Transverse colon (tissue), 4 donors: ENCODE data around the gene CLDN12. TPM values are rescaled to one million over a fixed set of nuclear protein-coding genes. Genes with fewer than 3 reads are reported as not detected.

ENCODE experiments used
- DNase-seq: peaks from one replicate; pipeline ENCODE4 v3.0.0-alpha.2; 2019
- H3K27ac ChIP-seq, 4 donors: fragments of 200-600 bp; sonication (generic); 2 replicates each; pipeline ENCODE4 v1.5.1; 2016 to 2018; ENCODE audit warnings: inconsistent platforms in 4 of 4
- H3K27me3 ChIP-seq: fragments of 200-600 bp; sonication (generic); 2 replicates; pipeline ENCODE4 v1.5.1; 2017; ENCODE audit warnings: inconsistent platforms
- H3K36me3 ChIP-seq, 4 donors: fragments of 200-600 bp; sonication (generic); 2 replicates each; pipeline ENCODE4 v1.5.1; 2017 to 2019; ENCODE audit warnings: inconsistent platforms in 4 of 4
- H3K4me1 ChIP-seq, 4 donors: fragments of 200-600 bp; sonication (generic); 2 replicates each; pipeline ENCODE4 v1.5.1; 2017 to 2020; ENCODE audit warnings: inconsistent platforms in 4 of 4
- H3K4me3 ChIP-seq, 4 donors: fragments of 200-600 bp; sonication (generic); 1 replicate in 1 of 4; 2 replicates in 3 of 4; pipeline versions ENCODE4 v1.5.1 to v1.6.1; 2017 to 2019; ENCODE audit warnings: inconsistent platforms in 4 of 4
- H3K9me3 ChIP-seq, 2 donors: fragments of 200-600 bp; sonication (generic); 2 replicates each; pipeline ENCODE4 v1.5.1; 2017 to 2019; ENCODE audit warnings: inconsistent platforms in 2 of 2
- CTCF ChIP-seq, 5 experiments: fragments of 200-600 bp in 3 of 5; fragments of 450-650 bp in 2 of 5; sonication (generic) in 3 of 5; IDR thresholded peaks; 1 replicate in 2 of 5; 2 replicates in 3 of 5; pipeline ENCODE4 v1.5.1; 2016 to 2017; ENCODE audit warnings: antibody characterized with exemption in 5 of 5, inconsistent platforms in 3 of 5, mild to moderate bottlenecking in 2 of 5, moderate library complexity in 1 of 5
- EP300 ChIP-seq: sonication (generic); formaldehyde crosslinking; IDR thresholded peaks from one replicate; pipeline ENCODE4 v1.6.1; 2017; ENCODE audit warnings: antibody characterized with exemption, low read depth
- POLR2A ChIP-seq: fragments of 450-650 bp; IDR thresholded peaks from one replicate; pipeline ENCODE4 v1.6.1; 2016; ENCODE audit warnings: antibody characterized with exemption, mild to moderate bottlenecking, moderate library complexity
- POLR2AphosphoS5 ChIP-seq, 3 donors: sonication (generic); formaldehyde crosslinking; IDR thresholded peaks; one replicate each; pipeline ENCODE4 v1.6.1; 2016; ENCODE audit warnings: antibody characterized with exemption in 3 of 3
- WGBS, 2 donors: methylation state at CpG; one replicate each; pipeline ENCODE4 v1.1.5; 2018; ENCODE audit warnings: low coverage in 1 of 2; 5-methylcytosine and 5-hydroxymethylcytosine counted together
- in situ Hi-C, 4 donors: fragments of 200-750 bp; cut with MboI; loops; one replicate each; pipeline versions ENCODE4 v1.15.0 to v1.15.1; 2017; ENCODE audit warnings: low sequenced_read_pairs in 3 of 4, low pct_ligation_motif_present in 1 of 4, low pct_unique_long_range_greater_than_20kb in 1 of 4
- intact Hi-C: fragments of 100-400 bp; cut with DNase I; formaldehyde crosslinking; loops from one replicate; pipeline ENCODE4 v1.15.1; 2023; ENCODE audit warnings: low total_unique reads
- total RNA-seq, 4 donors: library from RNA; depleted of rRNA; stranded (reverse); fragments of >200 nt; gene quantifications; one replicate each; pipeline ENCODE4 v1.1.0, GENCODE V29; 2016

The CLDN12 gene
- total RNA-seq, 4 donors from 2014 or later, result 4.2 to 42.2 (median 33.6) TPM

- Histone ChIP-seq H3K27me3 (no peaks in the 10 kb centered on the region), H3K4me3 (no peak overlapping the region), H3K4me1 (no peaks in the 10 kb centered on the region), H3K36me3 (no peaks in the 10 kb centered on the region), H3K9me3 (no peaks in the 10 kb centered on the region), H3K27ac (no peak overlapping the region)
- in situ Hi-C loops, result loop anchor here in 1 of 4 donors (10.0 kb wide), 1 partner anchor 278 kb away; the partner anchor contains the start of gene STEAP1
- intact Hi-C loops, result no loop called here
- DNase-seq, result no peak
- 67 to 79% methylated on average over 1 to 10 of the region's 10 CpGs for WGBS, 2 donors
- no peak for TF ChIP-seq POLR2AphosphoS5 (IDR thresholded peaks at IDR 0.05)
- no peak for TF ChIP-seq EP300
- no peak for TF ChIP-seq CTCF (IDR thresholded peaks at IDR 0.05)
- no peak for TF ChIP-seq POLR2A
Measured at GRCh38 chr7:90432752-90433151, 29.5 kb downstream of the CLDN12 start.

GRCh38 chr7:90433221-90433620 is 30.0 kb downstream of the CLDN12 start:
- no peak for TF ChIP-seq POLR2AphosphoS5 (IDR thresholded peaks at IDR 0.05)
- TF ChIP-seq CTCF (IDR thresholded peaks at IDR 0.05), result no peak
- TF ChIP-seq POLR2A, result no peak
- no peak for TF ChIP-seq EP300
- no peaks in the 10 kb centered on the region for H3K4me1 ChIP-seq
- no peaks in the 10 kb centered on the region for H3K27me3 ChIP-seq
- intact Hi-C loops, result no loop called here
- H3K27ac ChIP-seq, result no peak overlapping the region
- in situ Hi-C loops, result loop anchor here in 1 of 4 donors (10.0 kb wide), 1 partner anchor 278 kb away; the partner anchor contains the start of gene STEAP1
- no peaks in the 10 kb centered on the region for H3K9me3 ChIP-seq
- WGBS, 2 donors, result 91% methylated on average over 3 of the region's 3 CpGs; no CpG with 5 or more reads in 1 of the 2 donors
- H3K36me3 ChIP-seq, result no peaks in the 10 kb centered on the region
- DNase-seq, result no peak
- no peak overlapping the region for H3K4me3 ChIP-seq

- DNase-seq, result no peak
- Histone ChIP-seq H3K4me1 (no peaks in the 10 kb centered on the region), H3K27ac (no peak overlapping the region), H3K9me3 (no peaks in the 10 kb centered on the region), H3K4me3 (no peak overlapping the region), H3K36me3 (no peaks in the 10 kb centered on the region), H3K27me3 (no peaks in the 10 kb centered on the region)
- TF ChIP-seq POLR2A (no peak), POLR2AphosphoS5 (IDR thresholded peaks at IDR 0.05) (no peak), EP300 (no peak), CTCF (IDR thresholded peaks at IDR 0.05) (no peak)
- in situ Hi-C loops, result no loop called here
- intact Hi-C loops, result no loop called here
- WGBS, 2 donors, result 50 to 58% methylated on average over 2 of the region's 2 CpGs
Measured at GRCh38 chr7:90445633-90446032, 42.4 kb downstream of the CLDN12 start.

GRCh38 chr7:90446137-90446899 is 43.1 kb downstream of the CLDN12 start:
- DNase-seq, result no peak
- in situ Hi-C loops (no loop called here), intact Hi-C loops (no loop called here)
- no peaks in the 10 kb centered on the region for H3K36me3 ChIP-seq
- TF ChIP-seq POLR2AphosphoS5 (IDR thresholded peaks at IDR 0.05), result no peak
- no peak for TF ChIP-seq CTCF (IDR thresholded peaks at IDR 0.05)
- no peak for TF ChIP-seq POLR2A
- no peak for TF ChIP-seq EP300
- WGBS, 2 donors, result 62 to 75% methylated on average over 4 of the region's 4 CpGs
- no peaks in the 10 kb centered on the region for H3K9me3 ChIP-seq
- no peak overlapping the region for H3K4me3 ChIP-seq
- no peaks in the 10 kb centered on the region for H3K4me1 ChIP-seq
- H3K27me3 ChIP-seq, result no peaks in the 10 kb centered on the region
- H3K27ac ChIP-seq, result no peak overlapping the region
